Tongue (tissue), 2 donors: ENCODE measurements around the gene IFIH1. TPM values are rescaled to one million over a fixed set of nuclear protein-coding genes. Genes with fewer than 3 reads are reported as not detected.

Experiments used
- DNase-seq: peaks from one replicate; pipeline ENCODE4 v3.0.0-alpha.2; 2015
- total RNA-seq: library from RNA; depleted of rRNA; stranded (reverse); fragments of >200 nt; gene quantifications from one replicate; pipeline ENCODE4 v1.2.3, GENCODE V29; 2014

The IFIH1 gene
- total RNA-seq, 1 donor from 2014 or later: 7.0 TPM

GRCh38 chr2:162257425-162257824 is 61.1 kb downstream of the IFIH1 start:
- no peak for DNase-seq

- no peak for DNase-seq
Observed at GRCh38 chr2:162256591-162256991, 61.9 kb downstream of the IFIH1 start.

- no peak for DNase-seq
Observed at GRCh38 chr2:162254236-162254871, 64.1 kb downstream of the IFIH1 start.

GRCh38 chr2:162253435-162253834 is 65.0 kb downstream of the IFIH1 start:
- no peak for DNase-seq

GRCh38 chr2:162252153-162252552 is 66.3 kb downstream of the IFIH1 start:
- DNase-seq: no peak

- DNase-seq: no peak
Observed at GRCh38 chr2:162245781-162246180, 72.7 kb downstream of the IFIH1 start.

GRCh38 chr2:162245061-162245460 is 73.4 kb downstream of the IFIH1 start:
- DNase-seq: no peak

GRCh38 chr2:162244541-162245031 is 73.9 kb downstream of the IFIH1 start:
- peak; percentile 59 for DNase-seq

GRCh38 chr2:162243715-162244114 is 74.8 kb downstream of the IFIH1 start:
- no peak for DNase-seq

GRCh38 chr2:162243294-162243693 is 75.2 kb downstream of the IFIH1 start, which contains the start of gene FAP:
Gene FAP, minus strand, starts transcription at chr2:162243445. Its CDS starts 118 bp downstream, at chr2:162243327.
- peak; percentile 92 for DNase-seq

- peak; percentile 41 for DNase-seq
Observed at GRCh38 chr2:162242586-162243280, 75.8 kb downstream of the IFIH1 start.

GRCh38 chr2:162241571-162241970 is 76.9 kb downstream of the IFIH1 start:
- no peak for DNase-seq

GRCh38 chr2:162234620-162235462 is 83.6 kb downstream of the IFIH1 start:
- no peak for DNase-seq

- no peak for DNase-seq
Observed at GRCh38 chr2:162233197-162233596, 85.3 kb downstream of the IFIH1 start.

- DNase-seq: no peak
Observed at GRCh38 chr2:162232671-162233070, 85.8 kb downstream of the IFIH1 start.

GRCh38 chr2:162232027-162232426 is 86.5 kb downstream of the IFIH1 start:
- no peak for DNase-seq

- no peak for DNase-seq
Observed at GRCh38 chr2:162230761-162231160, 87.7 kb downstream of the IFIH1 start.

GRCh38 chr2:162226836-162227235 is 91.6 kb downstream of the IFIH1 start:
- DNase-seq: no peak

GRCh38 chr2:162221064-162221463 is 97.4 kb downstream of the IFIH1 start:
- peak; percentile 51 for DNase-seq

- DNase-seq: peak; percentile 62
Observed at GRCh38 chr2:162220368-162220767, 98.1 kb downstream of the IFIH1 start.

GRCh38 chr2:162219426-162219825 is 99.1 kb downstream of the IFIH1 start:
- DNase-seq: peak; percentile 50

GRCh38 chr2:162217598-162217997 is 100.9 kb downstream of the IFIH1 start:
- peak; percentile 72 for DNase-seq
